A549 (cell line): ENCODE data around the gene PGK1.

Experiments
- CTCF ChIP-seq: fragments of >200 bp; sonication (Bioruptor Twin); formaldehyde crosslinking; IDR thresholded peaks from 3 replicates; pipeline ENCODE4 v1.5.1; 2016
- PHF8 ChIP-seq: fragments of 200-600 bp; sonication (generic); IDR thresholded peaks from 2 replicates; pipeline ENCODE4 v1.6.1; 2016; ENCODE audit warnings: low read depth, mild to moderate bottlenecking, antibody characterized with exemption, moderate library complexity, borderline replicate concordance

GRCh38 chrX:78133238-78133960, 29.4 kb downstream of the PGK1 start:
- TF ChIP-seq PHF8 (no peak), CTCF (no peak)
